OCI-LY7 (cell line): Measurements from ENCODE around the gene RASL12. TPM values are rescaled to one million over a fixed set of nuclear protein-coding genes. Genes with fewer than 3 reads are reported as not detected.
"Not testable (repeated sequence)": the region's sequence is repeated elsewhere in the genome, so short reads cannot be mapped to it uniquely, and the experiment has no call there.

ENCODE experiments used
- BruUV-seq: library from RNA; stranded (reverse); fragments of 400-500 nt; replicated peaks from 2 replicates; lab custom pipeline; 2021; lab: Mats Ljungman, UMichigan
- CTCF ChIA-PET: fragments of 300-600 bp; sonication (Branson Sonifier 250); formaldehyde crosslinking; loops from one replicate; lab custom pipeline; 2022; ENCODE audit warnings: antibody characterized with exemption; ENCODE audit not compliant: unreplicated experiment; lab: Charles Lee
- POLR2A ChIA-PET: fragments of 300-600 bp; sonication (Branson Sonifier 250); formaldehyde crosslinking; loops from one replicate; lab custom pipeline; 2022; ENCODE audit warnings: antibody characterized with exemption; lab: Charles Lee
- DNase-seq: peaks from one replicate; pipeline ENCODE4 v3.0.0-alpha.2; 2015; ENCODE audit warnings: low spot score
- H2AFZ ChIP-seq: fragments of 200-600 bp; sonication (generic), shearing (Covaris generic); 2 replicates; pipeline ENCODE4 v1.6.1; 2014; ENCODE audit warnings: mild to moderate bottlenecking, antibody characterized with exemption, low read length, moderate library complexity
- H3K27ac ChIP-seq: fragments of 200-600 bp; sonication (generic); 2 replicates; pipeline ENCODE4 v1.5.1; 2014; ENCODE audit warnings: mixed run types, low read depth, mild to moderate bottlenecking, moderate library complexity, low read length, inconsistent platforms; ENCODE audit not compliant: poor library complexity, severe bottlenecking
- H3K36me3 ChIP-seq: fragments of 200-600 bp; sonication (generic); 2 replicates; pipeline ENCODE4 v1.6.1; 2014; ENCODE audit warnings: mild to moderate bottlenecking, antibody characterized with exemption, low read length, moderate library complexity, mixed read lengths; ENCODE audit not compliant: insufficient read depth
- H3K4me1 ChIP-seq: fragments of 200-600 bp; sonication (generic); 2 replicates; pipeline ENCODE4 v1.5.1; 2014; ENCODE audit warnings: mild to moderate bottlenecking, low read length; ENCODE audit not compliant: insufficient read depth, poor library complexity, severe bottlenecking
- H3K4me2 ChIP-seq: fragments of 200-600 bp; sonication (generic); 2 replicates; pipeline ENCODE4 v1.6.1; 2014; ENCODE audit warnings: mild to moderate bottlenecking, low read length
- H3K4me3 ChIP-seq: fragments of 200-600 bp; sonication (generic); 2 replicates; pipeline ENCODE4 v1.5.1; 2014; ENCODE audit warnings: mild to moderate bottlenecking, low read depth, low read length; ENCODE audit not compliant: poor library complexity, severe bottlenecking
- H3K79me2 ChIP-seq: fragments of 200-600 bp; sonication (generic); 2 replicates; pipeline ENCODE4 v1.6.1; 2016; ENCODE audit warnings: low read depth, mild to moderate bottlenecking, low read length, moderate library complexity, mixed read lengths; ENCODE audit not compliant: insufficient read depth
- H3K9me2 ChIP-seq: fragments of 200-600 bp; sonication (generic); 2 replicates; pipeline ENCODE4 v1.6.1; 2016; ENCODE audit warnings: mild to moderate bottlenecking, low read length, mixed read lengths; ENCODE audit not compliant: insufficient read depth
- H3K9me3 ChIP-seq: fragments of 200-600 bp; sonication (generic); 2 replicates; pipeline ENCODE4 v1.6.1; 2014; ENCODE audit warnings: mild to moderate bottlenecking, mixed run types, low read length, mixed read lengths
- H4K20me1 ChIP-seq: fragments of 200-600 bp; sonication (generic); 2 replicates; pipeline ENCODE4 v1.6.1; 2014; ENCODE audit warnings: mild to moderate bottlenecking, antibody characterized with exemption, low read length, moderate library complexity, mixed read lengths; ENCODE audit not compliant: insufficient read depth
- EZH2phosphoT487 ChIP-seq: fragments of 200-600 bp; sonication (generic); IDR thresholded peaks from 2 replicates; pipeline ENCODE4 v1.6.1; 2018; ENCODE audit warnings: low read depth, borderline replicate concordance, mild to moderate bottlenecking, mixed run types, antibody characterized with exemption, low read length, moderate library complexity, mixed read lengths
- intact Hi-C: fragments of 100-400 bp; cut with micrococcal nuclease; formaldehyde crosslinking; loops from one replicate; pipeline ENCODE4 v1.10.0; 2022; ENCODE audit not compliant: unreplicated experiment
- total RNA-seq, 2 experiments: library from RNA; depleted of rRNA in 1 of 2; stranded (reverse); fragments of >200 nt in 1 of 2; shearing (Covaris generic) in 1 of 2; gene quantifications; 2 replicates each; pipeline ENCODE4 v1.2.3, GENCODE V29; 2014 to 2022
- TF ChIP-seq, protein P1 (sequence below): fragments of 200-600 bp; sonication (generic); conservative IDR thresholded peaks from 2 replicates; pipeline ENCODE4 v1.5.1; 2014; ENCODE audit warnings: mild to moderate bottlenecking, antibody characterized with exemption, low read length, moderate library complexity, mixed read lengths

Gene RASL12
- total RNA-seq, 2 experiments from 2014 or later: not detected

DNA sequence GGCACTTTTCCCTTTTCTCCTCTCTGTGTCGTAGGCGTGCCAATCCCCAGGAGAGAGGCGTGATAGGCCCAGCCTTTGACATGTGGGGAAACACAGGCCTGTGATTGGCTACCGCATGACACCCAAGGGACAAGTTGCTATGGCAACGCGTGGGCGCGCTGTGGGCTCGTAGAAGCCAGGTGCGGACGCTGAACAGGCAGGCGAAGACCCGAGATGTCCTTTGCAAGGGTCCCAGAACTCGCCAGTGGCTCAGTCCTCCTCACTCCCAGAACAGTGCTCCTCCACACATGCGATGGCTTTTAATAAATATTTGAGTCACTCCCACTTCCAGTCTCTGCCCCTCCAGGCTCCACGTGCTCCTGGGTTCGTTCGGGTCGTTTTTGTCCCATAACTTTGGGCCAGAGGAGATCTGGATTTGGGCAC is 18.4 kb downstream of the RASL12 start:
- H3K36me3 ChIP-seq: no peaks in the 10 kb centered on the region
- no peaks in the 10 kb centered on the region for H3K9me3 ChIP-seq
- peak; percentile 90 for DNase-seq
- H2AFZ ChIP-seq: no peak overlapping the region
- peaks cover 19% of the 10 kb centered on the region for H3K4me1 ChIP-seq
- intact Hi-C loops: no loop called here
- H3K4me2 ChIP-seq: peak overlapping the region; percentile 65
- H4K20me1 ChIP-seq: no peaks in the 10 kb centered on the region
- H3K4me3 ChIP-seq: peak overlapping the region; percentile 37
- CTCF ChIA-PET: interaction anchor here (0.6 kb wide), 1 partner anchor 27 kb away, joined by 3 read pairs; the partner anchor contains the start of gene KBTBD13
- TF ChIP-seq, protein P1, sequence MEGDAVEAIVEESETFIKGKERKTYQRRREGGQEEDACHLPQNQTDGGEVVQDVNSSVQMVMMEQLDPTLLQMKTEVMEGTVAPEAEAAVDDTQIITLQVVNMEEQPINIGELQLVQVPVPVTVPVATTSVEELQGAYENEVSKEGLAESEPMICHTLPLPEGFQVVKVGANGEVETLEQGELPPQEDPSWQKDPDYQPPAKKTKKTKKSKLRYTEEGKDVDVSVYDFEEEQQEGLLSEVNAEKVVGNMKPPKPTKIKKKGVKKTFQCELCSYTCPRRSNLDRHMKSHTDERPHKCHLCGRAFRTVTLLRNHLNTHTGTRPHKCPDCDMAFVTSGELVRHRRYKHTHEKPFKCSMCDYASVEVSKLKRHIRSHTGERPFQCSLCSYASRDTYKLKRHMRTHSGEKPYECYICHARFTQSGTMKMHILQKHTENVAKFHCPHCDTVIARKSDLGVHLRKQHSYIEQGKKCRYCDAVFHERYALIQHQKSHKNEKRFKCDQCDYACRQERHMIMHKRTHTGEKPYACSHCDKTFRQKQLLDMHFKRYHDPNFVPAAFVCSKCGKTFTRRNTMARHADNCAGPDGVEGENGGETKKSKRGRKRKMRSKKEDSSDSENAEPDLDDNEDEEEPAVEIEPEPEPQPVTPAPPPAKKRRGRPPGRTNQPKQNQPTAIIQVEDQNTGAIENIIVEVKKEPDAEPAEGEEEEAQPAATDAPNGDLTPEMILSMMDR: no peak
- no peak for TF ChIP-seq EZH2phosphoT487
- H3K79me2 ChIP-seq: no peaks in the 10 kb centered on the region
- POLR2A ChIA-PET: no interaction called here
- no peak overlapping the region for H3K27ac ChIP-seq
- no peaks in the 10 kb centered on the region for H3K9me2 ChIP-seq
- BruUV-seq: no TSS peak

DNA sequence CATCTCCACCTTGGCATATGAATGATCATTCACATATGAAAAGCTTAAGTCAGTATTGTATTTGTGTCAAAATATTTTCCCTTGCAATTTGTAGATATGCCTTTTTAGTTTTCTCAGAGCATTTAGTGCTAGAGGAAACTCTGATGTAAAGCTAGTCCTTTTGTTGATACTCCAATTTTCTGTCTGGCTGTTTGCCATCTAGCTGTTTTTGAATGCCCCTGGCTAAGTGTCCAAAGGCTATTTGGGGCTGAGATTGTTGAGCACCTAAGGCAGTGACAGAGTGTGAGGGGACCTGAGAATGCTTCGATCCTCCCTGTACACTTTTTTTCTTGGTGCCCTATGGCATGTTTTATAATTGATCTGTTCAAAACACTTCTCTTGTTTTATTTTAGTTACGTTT is 19.6 kb downstream of the RASL12 start:
- Histone ChIP-seq H2AFZ (no peak overlapping the region), H3K9me2 (no peaks in the 10 kb centered on the region), H4K20me1 (no peaks in the 10 kb centered on the region), H3K79me2 (no peaks in the 10 kb centered on the region), H3K4me3 (no peak overlapping the region), H3K4me2 (no peak overlapping the region), H3K9me3 (no peaks in the 10 kb centered on the region), H3K4me1 (peaks cover 19% of the 10 kb centered on the region), H3K27ac (no peak overlapping the region), H3K36me3 (no peaks in the 10 kb centered on the region)
- DNase-seq: no peak
- intact Hi-C loops: no loop called here
- no TSS peak for BruUV-seq
- ChIA-PET POLR2A (interaction anchor here (0.6 kb wide), 1 partner anchor 270 kb away, joined by 3 read pairs; no protein-coding TSS in a partner anchor), CTCF (no interaction called here)
- TF ChIP-seq, protein P1: no peak
- no peak for TF ChIP-seq EZH2phosphoT487

DNA sequence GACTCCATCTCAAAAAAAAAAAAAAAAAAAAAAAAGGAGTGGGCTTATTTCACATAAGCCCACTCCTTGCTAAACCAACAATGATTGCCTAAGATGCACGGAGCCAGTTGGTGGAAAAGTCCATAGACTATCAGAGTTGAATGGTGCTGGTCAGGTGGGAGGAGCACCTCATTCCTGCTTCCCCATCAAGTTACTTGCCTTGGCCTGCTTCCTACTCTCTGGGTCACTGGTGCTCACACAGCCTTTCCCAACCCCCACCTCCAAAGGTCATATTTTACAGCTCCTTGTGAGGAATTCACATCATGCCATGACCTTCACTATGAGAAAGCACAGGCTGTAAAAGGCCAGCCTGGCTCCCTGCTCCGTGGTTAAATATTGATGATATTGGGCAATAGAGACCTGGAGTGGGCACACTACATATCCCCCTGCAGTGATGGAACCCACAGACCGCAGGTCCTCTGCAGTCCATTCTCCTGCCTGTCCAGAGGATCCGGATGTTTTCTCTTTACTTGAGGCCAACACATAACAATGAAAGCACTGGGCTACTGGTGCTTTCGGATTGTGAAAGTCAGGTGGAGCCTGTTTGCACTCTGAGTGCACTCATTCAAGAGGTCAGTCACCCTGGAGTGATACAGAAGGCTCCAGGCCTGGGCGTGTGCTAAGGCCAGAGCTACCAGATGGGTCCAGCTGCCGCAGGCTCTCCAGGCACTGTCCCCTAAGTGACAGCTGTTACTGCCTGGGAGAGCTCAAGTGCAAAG is 22.9 kb downstream of the RASL12 start, which contains the start of gene SLC51B:
Gene SLC51B (plus strand): TSS at position 664 of the 758 bp plus-strand sequence. CDS start 4,618 bp downstream, outside the sequence.
- no peak within 1 kb of the TSS for H2AFZ ChIP-seq
- H3K4me1 ChIP-seq: peaks cover 5% of the 10 kb centered on the region
- no peaks in the 10 kb centered on the region for H3K36me3 ChIP-seq
- H3K4me2 ChIP-seq: no peak within 1 kb of the TSS
- H4K20me1 ChIP-seq: no peaks in the 10 kb centered on the region
- no peaks in the 10 kb centered on the region for H3K9me2 ChIP-seq
- DNase-seq: no peak
- no peaks in the 10 kb centered on the region for H3K9me3 ChIP-seq
- BruUV-seq: no TSS peak
- H3K27ac ChIP-seq: no peak within 1 kb of the TSS
- POLR2A ChIA-PET: interaction anchor here (0.7 kb wide), 1 partner anchor 11 kb away, joined by 4 read pairs; no protein-coding TSS in a partner anchor
- intact Hi-C loops: no loop called here
- no peak for TF ChIP-seq EZH2phosphoT487
- TF ChIP-seq, protein P1: no peak
- CTCF ChIA-PET: no interaction called here
- H3K79me2 ChIP-seq: no peaks in the 10 kb centered on the region
- H3K4me3 ChIP-seq: no peak within 1 kb of the TSS

DNA sequence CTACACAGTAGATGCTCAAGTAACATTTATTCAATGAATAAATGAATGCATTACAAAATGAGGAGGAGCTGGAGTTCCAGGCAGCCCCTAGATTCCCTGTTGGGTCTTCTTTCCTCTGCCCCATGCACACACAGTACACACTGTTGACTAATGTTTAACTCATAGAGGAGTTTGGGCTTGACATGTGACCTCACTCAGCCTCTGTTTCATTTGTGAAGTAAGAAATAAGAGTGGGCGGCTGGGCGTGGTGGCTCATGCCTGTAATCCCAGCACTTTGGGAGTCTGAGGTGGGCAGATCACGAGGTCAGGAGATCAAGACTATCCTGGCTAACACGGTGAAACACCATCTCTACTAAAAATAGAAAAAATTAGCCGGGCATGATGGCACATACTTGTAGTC is 23.6 kb downstream of the RASL12 start:
- H3K4me1 ChIP-seq, H3K79me2 ChIP-seq, H3K9me2 ChIP-seq, H3K27ac ChIP-seq, H2AFZ ChIP-seq, intact Hi-C loops, CTCF ChIA-PET, H3K36me3 ChIP-seq, DNase-seq, BruUV-seq, H3K4me2 ChIP-seq, H4K20me1 ChIP-seq, H3K9me3 ChIP-seq, H3K4me3 ChIP-seq: not testable (repeated sequence)
- POLR2A ChIA-PET: interaction anchor here (0.7 kb wide), 2 partner anchors 10 to 982 kb away, joined by 3 to 4 read pairs; no protein-coding TSS in a partner anchor
